HG03469 (cell line): Measurements from ENCODE around the gene IQCK.
"Not testable (repeated sequence)": the region's sequence is repeated elsewhere in the genome, so short reads cannot be mapped to it uniquely, and the experiment has no call there.

ENCODE experiments used
- ATAC-seq: cut with Tn5 transposase; IDR thresholded peaks from one replicate; pipeline ENCODE4 v1.9.1; 2021; ENCODE audit warnings: mild to moderate bottlenecking, moderate library complexity, moderate number of reproducible peaks; ENCODE audit not compliant: unreplicated experiment

Gene IQCK

GRCh38 chr16:19715566-19715965 is 2.5 kb upstream of the IQCK start:
- no peak for ATAC-seq

- no peak for ATAC-seq
Observed at GRCh38 chr16:19716183-19716582, 1.9 kb upstream of the IQCK start.

- ATAC-seq = not testable (repeated sequence)
Observed at GRCh38 chr16:19716728-19717127, 1.3 kb upstream of the IQCK start.

- ATAC-seq = no peak
Observed at GRCh38 chr16:19717314-19717713, 757 bp upstream of the IQCK start.

GRCh38 chr16:19718624-19718965 is 524 bp downstream of the IQCK start:
- no peak for ATAC-seq

- no peak for ATAC-seq
Observed at GRCh38 chr16:19722269-19722952, 4.3 kb downstream of the IQCK start.

- ATAC-seq = no peak
Observed at GRCh38 chr16:19722981-19723380, 4.9 kb downstream of the IQCK start.

- no peak for ATAC-seq
Observed at GRCh38 chr16:19728636-19728965, 10.5 kb downstream of the IQCK start.

- no peak for ATAC-seq
Observed at GRCh38 chr16:19733551-19733950, 15.5 kb downstream of the IQCK start.

GRCh38 chr16:19735074-19735867 is 17.2 kb downstream of the IQCK start:
- no peak for ATAC-seq

GRCh38 chr16:19737306-19738038 is 19.4 kb downstream of the IQCK start:
- no peak for ATAC-seq

GRCh38 chr16:19741354-19741753 is 23.3 kb downstream of the IQCK start:
- ATAC-seq = no peak

GRCh38 chr16:19743816-19744159 is 25.7 kb downstream of the IQCK start:
- no peak for ATAC-seq

GRCh38 chr16:19744670-19745069 is 26.6 kb downstream of the IQCK start:
- no peak for ATAC-seq

- no peak for ATAC-seq
Observed at GRCh38 chr16:19745286-19746010, 27.4 kb downstream of the IQCK start.

GRCh38 chr16:19746561-19746960 is 28.5 kb downstream of the IQCK start:
- no peak for ATAC-seq

- no peak for ATAC-seq
Observed at GRCh38 chr16:19748389-19749168, 30.5 kb downstream of the IQCK start.

GRCh38 chr16:19749571-19750080 is 31.6 kb downstream of the IQCK start:
- ATAC-seq = no peak

- ATAC-seq = no peak
Observed at GRCh38 chr16:19751478-19752385, 33.7 kb downstream of the IQCK start.
